Heart left ventricle (tissue), 16 donors: ENCODE measurements around the gene FCN1. TPM values are rescaled to one million over a fixed set of nuclear protein-coding genes. Genes with fewer than 3 reads are reported as not detected.

Experiments
- ATAC-seq, 4 donors: fragments of 200-7000 bp; cut with Tn5 transposase; one replicate each; pipeline ENCODE4 v1.9.1; 2020 to 2022; ENCODE audit warnings: moderate library complexity in 4 of 4, mild to moderate bottlenecking in 3 of 4, moderate number of reproducible peaks in 1 of 4
- DNase-seq, 5 donors: peaks; one replicate each; pipeline ENCODE4 v3.0.0-alpha.2; 2020
- H3K27ac ChIP-seq, 12 donors: fragments of 200-600 bp; sonication (generic) in 4 of 12; one replicate each; pipeline versions ENCODE4 v1.5.0 to v1.8.0; 2016 to 2022; ENCODE audit warnings: mild to moderate bottlenecking in 2 of 12
- H3K27me3 ChIP-seq, 9 donors: fragments of 200-600 bp; sonication (generic) in 2 of 9; one replicate each; pipeline versions ENCODE4 v1.5.1 to v1.8.0; 2016 to 2022; ENCODE audit warnings: mild to moderate bottlenecking in 3 of 9
- H3K36me3 ChIP-seq, 9 donors: fragments of 200-600 bp; sonication (generic) in 2 of 9; one replicate each; pipeline versions ENCODE4 v1.5.0 to v1.8.0; 2018 to 2022; ENCODE audit warnings: mild to moderate bottlenecking in 2 of 9
- H3K4me1 ChIP-seq, 12 donors: fragments of 200-600 bp; sonication (generic) in 4 of 12; one replicate each; pipeline versions ENCODE4 v1.5.0 to v1.8.0; 2016 to 2022; ENCODE audit warnings: mild to moderate bottlenecking in 3 of 12
- H3K4me3 ChIP-seq, 12 donors: fragments of 200-600 bp; sonication (generic) in 4 of 12; one replicate each; pipeline versions ENCODE4 v1.5.0 to v1.8.0; 2017 to 2022; ENCODE audit warnings: mild to moderate bottlenecking in 9 of 12, moderate library complexity in 4 of 12
- H3K9me3 ChIP-seq, 12 donors: fragments of 200-600 bp; sonication (generic) in 4 of 12; one replicate each; pipeline versions ENCODE4 v1.5.0 to v1.8.0; 2016 to 2022; ENCODE audit warnings: mild to moderate bottlenecking in 1 of 12
- CTCF ChIP-seq, 12 donors: fragments of 200-600 bp; sonication (generic) in 4 of 12; IDR thresholded peaks; one replicate each; pipeline versions ENCODE4 v1.5.0 to v1.8.0; 2018 to 2022; ENCODE audit warnings: antibody characterized with exemption in 12 of 12, mild to moderate bottlenecking in 5 of 12
- POLR2A ChIP-seq, 2 donors: fragments of 450-650 bp; IDR thresholded peaks; one replicate each; pipeline ENCODE4 v1.6.1; 2017; ENCODE audit warnings: antibody characterized with exemption in 2 of 2, mild to moderate bottlenecking in 2 of 2, moderate library complexity in 2 of 2
- WGBS, 4 donors: extraction: QIAGEN DNeasy Blood & Tissue Kit in 2 of 4; methylation state at CpG; one replicate each; pipeline versions ENCODE4 v1.1.5 to v1.1.7; 2013 to 2018; 5-methylcytosine and 5-hydroxymethylcytosine counted together
- intact Hi-C, 10 donors: fragments of 100-400 bp; cut with DNase I; formaldehyde crosslinking; loops; one replicate each; pipeline versions ENCODE4 v1.11.1 to v1.14.2; 2022
- polyA plus RNA-seq, 2 donors: library from polyadenylated mRNA; stranded (reverse); fragments of 200-250 nt; gene quantifications; one replicate each; pipeline ENCODE4 v1.2.3, GENCODE V29; 2013
- total RNA-seq, 9 donors: library from RNA; depleted of rRNA in 2 of 9; stranded (reverse); fragments of >200 nt in 2 of 9; fragmentation: NEBNext Ultra II Directional in 3 of 9; extraction: Animal tissue kit (Norgen Biotek cat#: 25700) in 3 of 9; gene quantifications; one replicate each; pipeline versions ENCODE4 v1.1.0 to v1.2.4, GENCODE V29; 2016 to 2023
- donor health status: ischemic (EF 13 %, LVEDD 7.1; RV severe dilation, severe dysfunction).
- donor health status: healthy with polysubstance abuse.
- donor health status: DM: no; HTN: yes; CAD: no.
- donor health status: DM: no; HTN: no; CAD: no.
- donor health status: ischemic (EF 25% LVEDD 6.9; RV normal size, moderate dysfunction).
- donor health status: ischemic (EF 25% LVEDD 5.7; RV mildly dilated, moderate dysfunction).
- donor health status: healthy.
- donor health status: DM: yes; HTN: yes; CAD: no.
- donor health status: ischemic (EF 35%, LVEDD 5.7; RV mildly dilated, moderate dysfunction).
- donor health status: nonischemic (EF 11% LVEDD 7.7; RV severe dilation, severe dysfunction).
- donor health status: DM: yes; HTN: yes; CAD: no.
- donor health status: PGD.
- donor health status: ischemic (EF 29% LVEDD 5.4; RV normal size, mild dysfunction).
- donor health status: nonischemic (EF 23%, LVEDD 6.1; RV moderate dilation, normal function).

FCN1 gene
- total and polyA plus RNA-seq, 11 donors = 0.81 to 87.5 (median 1.6) TPM

DNA sequence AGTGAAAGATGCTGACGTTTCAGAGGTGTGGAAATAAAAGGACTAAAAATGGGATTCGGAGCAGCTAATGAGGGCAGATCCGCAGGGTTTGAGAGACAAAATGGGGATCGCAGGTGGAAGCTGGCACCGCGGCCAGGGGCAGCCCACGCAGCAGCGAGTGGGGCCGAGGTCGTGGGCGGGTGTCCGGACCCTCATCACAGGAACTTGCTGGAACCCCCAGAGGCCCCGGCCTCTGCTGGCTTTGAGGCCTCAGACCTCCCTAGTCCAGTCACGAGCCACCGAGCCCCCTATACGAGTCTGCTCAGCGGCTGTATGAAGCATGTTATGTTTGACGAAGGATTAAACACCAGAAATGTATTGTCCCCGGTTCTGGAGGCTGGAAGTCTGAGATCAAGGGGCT lies 45.8 kb upstream of the FCN1 start:
- intact Hi-C loops = no loop called here
- H3K27ac ChIP-seq = no peak overlapping the region
- H3K4me1 ChIP-seq = peaks cover 0 to 24% (median 7%) of the 10 kb centered on the region in 12 donors
- no peaks in the 10 kb centered on the region for H3K36me3 ChIP-seq
- no peak for ATAC-seq
- WGBS, 4 donors = 95 to 97% (median 95%) methylated on average over 18 to 19 of the region's 19 CpGs
- H3K4me3 ChIP-seq = no peak overlapping the region
- peaks cover 0 to 24% (median 0%) of the 10 kb centered on the region in 9 donors for H3K27me3 ChIP-seq
- peaks cover 0 to 3% (median 0%) of the 10 kb centered on the region in 12 donors for H3K9me3 ChIP-seq
- peak in 1 of 5 donors; percentile 11 for DNase-seq
- TF ChIP-seq POLR2A (IDR thresholded peaks at IDR 0.05) (no peak), CTCF (IDR thresholded peaks at IDR 0.05) (no peak)

GRCh38 chr9:134962973-134963364 lies 45.3 kb upstream of the FCN1 start:
- H3K27me3 ChIP-seq = peaks cover 0 to 18% (median 0%) of the 10 kb centered on the region in 9 donors
- peaks cover 0 to 5% (median 0%) of the 10 kb centered on the region in 12 donors for H3K9me3 ChIP-seq
- 92 to 97% (median 95%) methylated on average over 19 of the region's 19 CpGs for WGBS, 4 donors
- no peak for TF ChIP-seq CTCF (IDR thresholded peaks at IDR 0.05)
- TF ChIP-seq POLR2A (IDR thresholded peaks at IDR 0.05) = no peak
- intact Hi-C loops = no loop called here
- H3K4me1 ChIP-seq = peaks cover 0 to 23% (median 4%) of the 10 kb centered on the region in 12 donors
- H3K27ac ChIP-seq = no peak overlapping the region
- H3K4me3 ChIP-seq = no peak overlapping the region
- no peak for ATAC-seq
- DNase-seq = peak in 1 of 5 donors; percentile 10
- H3K36me3 ChIP-seq = no peaks in the 10 kb centered on the region

DNA sequence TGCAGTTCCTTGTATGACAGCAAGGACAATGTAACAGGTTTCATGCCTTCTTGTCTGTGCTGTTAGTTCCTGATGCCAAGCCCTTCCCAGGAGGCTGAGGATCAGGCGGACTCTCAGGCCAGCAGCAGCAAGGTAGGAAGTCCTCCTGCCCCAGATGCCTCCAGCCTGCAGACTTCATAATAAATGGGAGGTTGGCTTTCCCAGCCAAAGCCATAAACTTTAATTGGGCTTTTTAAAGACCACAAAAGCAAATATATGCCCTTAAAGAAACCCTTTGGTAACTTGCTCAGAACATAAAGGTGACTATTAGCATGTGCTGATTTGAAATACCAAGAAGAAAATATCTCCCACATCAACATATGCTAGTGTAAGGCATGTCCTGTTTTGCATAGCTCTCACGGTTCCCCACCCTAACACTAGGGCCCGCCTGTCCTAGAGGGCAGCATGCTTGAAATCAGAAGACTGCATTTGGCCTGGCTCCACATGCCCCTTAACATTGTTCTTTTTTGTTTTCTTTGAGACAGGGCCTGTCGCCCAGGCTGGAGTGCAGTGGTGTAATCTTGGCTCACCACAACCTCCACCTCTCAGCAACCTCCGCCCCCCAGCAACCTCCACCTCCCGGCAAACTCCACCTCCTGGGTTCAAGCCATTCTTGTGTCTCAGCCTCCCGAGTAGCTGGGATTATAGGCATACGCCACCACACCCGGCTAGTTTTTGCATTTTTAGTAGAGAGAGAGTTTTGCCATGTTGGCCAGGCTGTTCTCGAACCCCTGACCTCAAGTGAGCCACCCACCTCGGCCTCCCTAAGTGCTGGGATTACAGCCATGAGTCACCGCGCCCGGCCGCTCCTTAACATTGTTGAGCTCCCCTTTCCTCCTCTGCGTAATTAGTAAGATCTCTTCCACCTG lies 44.6 kb upstream of the FCN1 start:
- DNase-seq (peak in 1 of 5 donors; percentile 10), ATAC-seq (no peak)
- 80 to 84% (median 84%) methylated on average over 16 of the region's 16 CpGs for WGBS, 4 donors
- Histone ChIP-seq H3K4me3 (no peak overlapping the region), H3K4me1 (peaks cover 0 to 18% (median 0%) of the 10 kb centered on the region in 12 donors), H3K27ac (no peak overlapping the region), H3K36me3 (no peaks in the 10 kb centered on the region), H3K9me3 (peaks cover 0 to 5% (median 0%) of the 10 kb centered on the region in 12 donors), H3K27me3 (peaks cover 0 to 12% (median 0%) of the 10 kb centered on the region in 9 donors)
- intact Hi-C loops = no loop called here
- TF ChIP-seq CTCF (IDR thresholded peaks at IDR 0.05) = no peak
- TF ChIP-seq POLR2A (IDR thresholded peaks at IDR 0.05) = no peak

DNA sequence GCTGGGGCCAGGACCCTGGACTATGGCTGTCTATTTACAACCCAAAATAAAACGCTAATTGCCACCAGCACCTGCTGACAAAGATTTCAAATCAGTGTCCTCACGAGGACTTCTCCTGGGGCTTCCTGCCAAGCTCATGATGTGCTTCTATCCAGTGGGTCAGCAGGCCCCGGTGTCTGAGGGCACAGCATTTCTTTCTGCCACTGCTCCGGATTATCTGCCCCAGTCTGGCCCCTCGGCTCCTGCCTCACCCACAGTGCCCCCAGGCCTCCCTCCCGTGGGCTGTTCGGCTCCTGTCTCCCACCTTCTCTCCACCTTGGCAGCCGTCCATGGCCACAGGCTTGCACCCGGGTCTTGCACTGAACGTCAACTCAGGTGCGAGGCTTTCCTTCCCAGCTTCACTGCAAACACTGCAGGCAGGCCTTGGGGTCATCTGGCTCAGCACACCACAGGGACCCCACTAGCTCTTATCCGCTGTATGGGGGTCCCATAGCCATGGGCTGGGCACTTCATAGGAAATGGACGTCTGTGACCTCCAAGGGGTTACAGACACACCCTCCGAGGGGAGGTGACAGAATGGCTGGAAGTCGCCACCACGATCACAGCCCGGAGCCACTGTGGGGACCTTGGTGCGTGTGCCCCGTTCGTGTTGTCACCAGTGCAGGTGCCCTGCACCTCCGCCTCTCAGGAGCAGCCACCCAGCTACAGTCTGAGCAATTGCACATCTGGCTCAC lies 43.8 kb upstream of the FCN1 start:
- intact Hi-C loops = no loop called here
- TF ChIP-seq POLR2A (IDR thresholded peaks at IDR 0.05) (no peak), CTCF (IDR thresholded peaks at IDR 0.05) (no peak)
- DNase-seq = peak in 1 of 5 donors; percentile 12
- ATAC-seq = peak in 2 of 4 donors; percentile 26 to 41
- Histone ChIP-seq H3K36me3 (no peaks in the 10 kb centered on the region), H3K27ac (no peak overlapping the region), H3K4me3 (no peak overlapping the region), H3K4me1 (peaks cover 0 to 17% (median 0%) of the 10 kb centered on the region in 12 donors), H3K9me3 (peaks cover 0 to 5% (median 0%) of the 10 kb centered on the region in 12 donors), H3K27me3 (peaks cover 0 to 7% (median 0%) of the 10 kb centered on the region in 9 donors)
- WGBS, 4 donors = 69 to 78% (median 72%) methylated on average over 11 to 21 of the region's 21 CpGs
